ENCODE measurements around the gene IRS4.

IRS4 gene

GRCh38 chrX:108731153-108731552 lies 5.2 kb downstream of the IRS4 start:
- Histone ChIP-seq H3K9me3 (ENCODE audit: control insufficient read depth, low read length) (no peaks in the 10 kb centered on the region), H3K4me1 (ENCODE audit: control insufficient read depth, insufficient read depth, low read length, poor library complexity, severe bottlenecking) (no peaks in the 10 kb centered on the region), H3K27ac (ENCODE audit: insufficient read depth, low read length, poor library complexity, severe bottlenecking) (no peak overlapping the region), H3K4me3 (ENCODE audit: insufficient read depth, low read depth, low read length, poor library complexity, severe bottlenecking) (no peak overlapping the region), H3K36me3 (ENCODE audit: control insufficient read depth, insufficient read depth, low read length) (no peaks in the 10 kb centered on the region), H3K27me3 (replicated peaks; ENCODE audit: control insufficient read depth, insufficient read depth, low read length, poor library complexity, severe bottlenecking) (no peaks in the 10 kb centered on the region)
- no peak for DNase-seq

GRCh38 chrX:108726748-108727147 lies 9.6 kb downstream of the IRS4 start:
- Histone ChIP-seq H3K4me1 (ENCODE audit: control insufficient read depth, insufficient read depth, low read length, poor library complexity, severe bottlenecking) (no peaks in the 10 kb centered on the region), H3K36me3 (ENCODE audit: control insufficient read depth, insufficient read depth, low read length) (no peaks in the 10 kb centered on the region)
- DNase-seq, result no peak

GRCh38 chrX:108722561-108722960 lies 13.8 kb downstream of the IRS4 start:
- H3K27ac ChIP-seq (ENCODE audit: insufficient read depth, low read length, poor library complexity, severe bottlenecking), result no peak overlapping the region
- no peaks in the 10 kb centered on the region for H3K36me3 ChIP-seq (ENCODE audit: control insufficient read depth, insufficient read depth, low read length)
- no peaks in the 10 kb centered on the region for H3K9me3 ChIP-seq (ENCODE audit: control insufficient read depth, low read length)
- H3K27me3 ChIP-seq (replicated peaks; ENCODE audit: control insufficient read depth, insufficient read depth, low read length, poor library complexity, severe bottlenecking), result no peaks in the 10 kb centered on the region
- no peak for DNase-seq
- no peaks in the 10 kb centered on the region for H3K4me1 ChIP-seq (ENCODE audit: control insufficient read depth, insufficient read depth, low read length, poor library complexity, severe bottlenecking)
- H3K4me3 ChIP-seq (ENCODE audit: insufficient read depth, low read depth, low read length, poor library complexity, severe bottlenecking), result no peak overlapping the region

More at GRCh38 chrX:108726748-108727147, 9.6 kb downstream of the IRS4 start:
- no peaks in the 10 kb centered on the region for H3K27me3 ChIP-seq (replicated peaks; ENCODE audit: control insufficient read depth, insufficient read depth, low read length, poor library complexity, severe bottlenecking)
- H3K27ac ChIP-seq (ENCODE audit: insufficient read depth, low read length, poor library complexity, severe bottlenecking), result no peak overlapping the region
- no peak overlapping the region for H3K4me3 ChIP-seq (ENCODE audit: insufficient read depth, low read depth, low read length, poor library complexity, severe bottlenecking)
- H3K9me3 ChIP-seq (ENCODE audit: control insufficient read depth, low read length), result no peaks in the 10 kb centered on the region

GRCh38 chrX:108712886-108713285 lies 23.5 kb downstream of the IRS4 start:
- Histone ChIP-seq H3K4me3 (ENCODE audit: insufficient read depth, low read depth, low read length, poor library complexity, severe bottlenecking) (no peak overlapping the region), H3K36me3 (ENCODE audit: control insufficient read depth, insufficient read depth, low read length) (no peaks in the 10 kb centered on the region), H3K27ac (ENCODE audit: insufficient read depth, low read length, poor library complexity, severe bottlenecking) (no peak overlapping the region), H3K4me1 (ENCODE audit: control insufficient read depth, insufficient read depth, low read length, poor library complexity, severe bottlenecking) (no peaks in the 10 kb centered on the region), H3K9me3 (ENCODE audit: control insufficient read depth, low read length) (no peaks in the 10 kb centered on the region), H3K27me3 (replicated peaks; ENCODE audit: control insufficient read depth, insufficient read depth, low read length, poor library complexity, severe bottlenecking) (no peaks in the 10 kb centered on the region)
- no peak for DNase-seq

GRCh38 chrX:108704839-108705238 lies 31.5 kb downstream of the IRS4 start:
- no peaks in the 10 kb centered on the region for H3K9me3 ChIP-seq (ENCODE audit: control insufficient read depth, low read length)

GRCh38 chrX:108702530-108702929 lies 33.8 kb downstream of the IRS4 start:
- no peak for DNase-seq
- Histone ChIP-seq H3K27ac (ENCODE audit: insufficient read depth, low read length, poor library complexity, severe bottlenecking) (no peak overlapping the region), H3K36me3 (ENCODE audit: control insufficient read depth, insufficient read depth, low read length) (no peaks in the 10 kb centered on the region), H3K4me3 (ENCODE audit: insufficient read depth, low read depth, low read length, poor library complexity, severe bottlenecking) (no peak overlapping the region), H3K4me1 (ENCODE audit: control insufficient read depth, insufficient read depth, low read length, poor library complexity, severe bottlenecking) (no peaks in the 10 kb centered on the region), H3K9me3 (ENCODE audit: control insufficient read depth, low read length) (no peaks in the 10 kb centered on the region), H3K27me3 (replicated peaks; ENCODE audit: control insufficient read depth, insufficient read depth, low read length, poor library complexity, severe bottlenecking) (no peaks in the 10 kb centered on the region)

More at GRCh38 chrX:108704839-108705238, 31.5 kb downstream of the IRS4 start:
- no peaks in the 10 kb centered on the region for H3K27me3 ChIP-seq (replicated peaks; ENCODE audit: control insufficient read depth, insufficient read depth, low read length, poor library complexity, severe bottlenecking)
- H3K4me3 ChIP-seq (ENCODE audit: insufficient read depth, low read depth, low read length, poor library complexity, severe bottlenecking), result no peak overlapping the region
- H3K4me1 ChIP-seq (ENCODE audit: control insufficient read depth, insufficient read depth, low read length, poor library complexity, severe bottlenecking), result no peaks in the 10 kb centered on the region
- no peaks in the 10 kb centered on the region for H3K36me3 ChIP-seq (ENCODE audit: control insufficient read depth, insufficient read depth, low read length)
- DNase-seq, result no peak
- H3K27ac ChIP-seq (ENCODE audit: insufficient read depth, low read length, poor library complexity, severe bottlenecking), result no peak overlapping the region

GRCh38 chrX:108701633-108702032 lies 34.7 kb downstream of the IRS4 start:
- H3K36me3 ChIP-seq (ENCODE audit: control insufficient read depth, insufficient read depth, low read length), result no peaks in the 10 kb centered on the region
- no peak for DNase-seq
- H3K4me1 ChIP-seq (ENCODE audit: control insufficient read depth, insufficient read depth, low read length, poor library complexity, severe bottlenecking), result no peaks in the 10 kb centered on the region
- H3K27me3 ChIP-seq (replicated peaks; ENCODE audit: control insufficient read depth, insufficient read depth, low read length, poor library complexity, severe bottlenecking), result no peaks in the 10 kb centered on the region
- H3K4me3 ChIP-seq (ENCODE audit: insufficient read depth, low read depth, low read length, poor library complexity, severe bottlenecking), result no peak overlapping the region
- H3K27ac ChIP-seq (ENCODE audit: insufficient read depth, low read length, poor library complexity, severe bottlenecking), result no peak overlapping the region
- H3K9me3 ChIP-seq (ENCODE audit: control insufficient read depth, low read length), result no peaks in the 10 kb centered on the region

- no peak overlapping the region for H3K27ac ChIP-seq (ENCODE audit: insufficient read depth, low read length, poor library complexity, severe bottlenecking)
- DNase-seq, result no peak
- H3K9me3 ChIP-seq (ENCODE audit: control insufficient read depth, low read length), result no peaks in the 10 kb centered on the region
- no peaks in the 10 kb centered on the region for H3K27me3 ChIP-seq (replicated peaks; ENCODE audit: control insufficient read depth, insufficient read depth, low read length, poor library complexity, severe bottlenecking)
- no peaks in the 10 kb centered on the region for H3K4me1 ChIP-seq (ENCODE audit: control insufficient read depth, insufficient read depth, low read length, poor library complexity, severe bottlenecking)
- no peak overlapping the region for H3K4me3 ChIP-seq (ENCODE audit: insufficient read depth, low read depth, low read length, poor library complexity, severe bottlenecking)
- H3K36me3 ChIP-seq (ENCODE audit: control insufficient read depth, insufficient read depth, low read length), result no peaks in the 10 kb centered on the region
These were observed 37.0 kb downstream of the IRS4 start for GRCh38 chrX:108699368-108699767.

GRCh38 chrX:108696690-108697089 lies 39.7 kb downstream of the IRS4 start:
- H3K27ac ChIP-seq (ENCODE audit: insufficient read depth, low read length, poor library complexity, severe bottlenecking), result no peak overlapping the region
- H3K4me1 ChIP-seq (ENCODE audit: control insufficient read depth, insufficient read depth, low read length, poor library complexity, severe bottlenecking), result no peaks in the 10 kb centered on the region
- no peaks in the 10 kb centered on the region for H3K9me3 ChIP-seq (ENCODE audit: control insufficient read depth, low read length)
- H3K4me3 ChIP-seq (ENCODE audit: insufficient read depth, low read depth, low read length, poor library complexity, severe bottlenecking), result no peak overlapping the region
- H3K27me3 ChIP-seq (replicated peaks; ENCODE audit: control insufficient read depth, insufficient read depth, low read length, poor library complexity, severe bottlenecking), result no peaks in the 10 kb centered on the region
- no peaks in the 10 kb centered on the region for H3K36me3 ChIP-seq (ENCODE audit: control insufficient read depth, insufficient read depth, low read length)
- DNase-seq, result no peak

Measured in effector memory CD4-positive, alpha-beta T cell (primary cell).